H1 (cell line): Measurements from ENCODE around the gene TMEM182. TPM values are rescaled to one million over a fixed set of nuclear protein-coding genes. Genes with fewer than 3 reads are reported as not detected.

Source experiments
- CTCF ChIA-PET: fragments of 300-600 bp; sonication (Branson Sonifier 250); formaldehyde crosslinking; loops from one replicate; lab custom pipeline; 2021; ENCODE audit not compliant: partially characterized antibody; lab: Charles Lee
- POLR2A ChIA-PET: fragments of 300-600 bp; sonication (Branson Sonifier 250); formaldehyde crosslinking; loops from one replicate; lab custom pipeline; 2021; ENCODE audit warnings: inconsistent platforms; ENCODE audit not compliant: partially characterized antibody; lab: Charles Lee
- DNase-seq, 2 experiments: peaks; one replicate each; pipeline versions ENCODE4 v3.0.0 to v3.0.0-alpha.2; 2010 to 2022; ENCODE audit warnings: low spot score in 2 of 2, low read depth in 1 of 2, mixed read lengths in 1 of 2
- FAIRE-seq: peaks from 2 replicates; lab custom pipeline; 2011; peaks lifted over from hg19 to GRCh38; lab: Jason Lieb, UNC
- H2AFZ ChIP-seq: 2 replicates; pipeline ENCODE4 v1.8.1; 2012; ENCODE audit warnings: low read length, inconsistent platforms
- H2AK5ac ChIP-seq: 2 replicates; pipeline ENCODE4 v1.6.1; 2013; ENCODE audit warnings: low read depth, low read length
- H2BK120ac ChIP-seq: replicated peaks from 2 replicates; pipeline ENCODE3; 2013; ENCODE audit warnings: low read depth, low read length, inconsistent platforms
- H2BK12ac ChIP-seq: 2 replicates; pipeline ENCODE4 v1.6.1; 2013; ENCODE audit warnings: low read depth, low read length
- H2BK15ac ChIP-seq: 2 replicates; pipeline ENCODE4 v1.6.1; 2013; ENCODE audit warnings: low read length
- H2BK20ac ChIP-seq: 2 replicates; pipeline ENCODE4 v1.6.1; 2013; ENCODE audit warnings: low read length
- H2BK5ac ChIP-seq: 2 replicates; pipeline ENCODE4 v1.6.1; 2013; ENCODE audit warnings: low read depth, low read length
- H3K14ac ChIP-seq: 2 replicates; pipeline ENCODE4 v1.6.1; 2013; ENCODE audit warnings: inconsistent platforms; ENCODE audit not compliant: insufficient read length
- H3K18ac ChIP-seq: 2 replicates; pipeline ENCODE4 v1.6.1; 2013; ENCODE audit warnings: low read length; ENCODE audit errors: extremely low read depth
- H3K23ac ChIP-seq: 2 replicates; pipeline ENCODE4 v1.6.1; 2013; ENCODE audit warnings: inconsistent platforms; ENCODE audit not compliant: insufficient read length
- H3K23me2 ChIP-seq: 2 replicates; pipeline ENCODE4 v1.6.1; 2013; ENCODE audit warnings: low read depth, low read length
- H3K27ac ChIP-seq: 2 replicates; pipeline ENCODE4 v1.6.1; 2011; ENCODE audit warnings: low read depth, low read length, inconsistent platforms
- H3K27me3 ChIP-seq, 4 experiments: replicated peaks in 1 of 4; 1 replicate in 1 of 4; 2 replicates in 3 of 4; pipeline versions ENCODE4 v1.6.1 to v1.8.1; 2011 to 2013; ENCODE audit warnings: low read length in 3 of 4, mild to moderate bottlenecking in 3 of 4, inconsistent platforms in 2 of 4, mixed read lengths in 2 of 4, moderate library complexity in 1 of 4; ENCODE audit not compliant: control insufficient read depth in 3 of 4, insufficient read depth in 3 of 4; ENCODE audit errors: extremely low read depth in 1 of 4
- H3K36me3 ChIP-seq, 4 experiments: 2 replicates each; pipeline versions ENCODE4 v1.6.1 to v1.8.1; 2011 to 2013; ENCODE audit warnings: mild to moderate bottlenecking in 4 of 4, low read length in 3 of 4, moderate library complexity in 2 of 4, control low read depth in 1 of 4, inconsistent platforms in 1 of 4; ENCODE audit not compliant: insufficient read depth in 4 of 4, control insufficient read depth in 2 of 4
- H3K4ac ChIP-seq: replicated peaks from 2 replicates; pipeline ENCODE3; 2013; ENCODE audit warnings: low read length, low read depth, mixed read lengths, inconsistent platforms; ENCODE audit not compliant: insufficient read length
- H3K4me1 ChIP-seq, 4 experiments: replicated peaks in 1 of 4; 1 replicate in 1 of 4; 2 replicates in 3 of 4; pipeline versions ENCODE4 v1.6.1 to v1.8.1; 2011 to 2013; ENCODE audit warnings: low read length in 3 of 4, inconsistent platforms in 2 of 4, mixed read lengths in 1 of 4; ENCODE audit not compliant: insufficient read depth in 4 of 4, control insufficient read depth in 3 of 4
- H3K4me2 ChIP-seq, 2 experiments: 2 replicates each; pipeline versions ENCODE4 v1.6.1 to v1.8.1; 2011 to 2013; ENCODE audit warnings: low read depth in 2 of 2, low read length in 2 of 2, control low read depth in 1 of 2, inconsistent platforms in 1 of 2, mild to moderate bottlenecking in 1 of 2; ENCODE audit not compliant: insufficient read depth in 1 of 2
- H3K4me3 ChIP-seq, 4 experiments: fragments of 200-600, 300-600 bp in 1 of 4; sonication (generic), shearing (Covaris generic), sonication (Bioruptor Twin) in 1 of 4; 2 replicates each; pipeline versions ENCODE4 v1.5.1 to v1.8.1; 2011 to 2016; ENCODE audit warnings: low read length in 4 of 4, low read depth in 3 of 4, control low read depth in 2 of 4, inconsistent platforms in 2 of 4, mild to moderate bottlenecking in 2 of 4, mixed read lengths in 1 of 4, moderate library complexity in 1 of 4; ENCODE audit not compliant: insufficient read depth in 2 of 4; ENCODE audit errors: extremely low read depth in 1 of 4
- H3K56ac ChIP-seq: replicated peaks from 2 replicates; pipeline ENCODE3; 2013; ENCODE audit warnings: low read depth, mild to moderate bottlenecking, mixed read lengths, low read length, inconsistent platforms; ENCODE audit not compliant: insufficient read length
- H3K79me1 ChIP-seq: 2 replicates; pipeline ENCODE4 v1.6.1; 2013; ENCODE audit warnings: low read depth, low read length, control low read depth
- H3K79me2 ChIP-seq, 2 experiments: 2 replicates each; pipeline versions ENCODE4 v1.6.1 to v1.8.1; 2012 to 2013; ENCODE audit warnings: low read length in 2 of 2, mild to moderate bottlenecking in 2 of 2, inconsistent platforms in 1 of 2; ENCODE audit not compliant: insufficient read depth in 2 of 2, control insufficient read depth in 1 of 2
- H3K9ac ChIP-seq, 4 experiments: replicated peaks in 1 of 4; 1 replicate in 1 of 4; 2 replicates in 3 of 4; pipeline versions ENCODE4 v1.6.1 to v1.8.1; 2011 to 2013; ENCODE audit warnings: low read depth in 3 of 4, low read length in 3 of 4, control low read depth in 2 of 4, mild to moderate bottlenecking in 2 of 4, moderate library complexity in 2 of 4, inconsistent platforms in 1 of 4; ENCODE audit errors: extremely low read depth in 1 of 4
- H3K9me3 ChIP-seq, 2 experiments: 2 replicates each; pipeline versions ENCODE4 v1.6.1 to v1.8.1; 2012 to 2013; ENCODE audit warnings: mild to moderate bottlenecking in 2 of 2, moderate library complexity in 2 of 2, control low read depth in 1 of 2, inconsistent platforms in 1 of 2, low read depth in 1 of 2, low read length in 1 of 2, mixed read lengths in 1 of 2; ENCODE audit not compliant: insufficient read depth in 2 of 2
- H4K20me1 ChIP-seq, 2 experiments: replicated peaks in 1 of 2; 2 replicates each; pipeline versions ENCODE3 to v1.8.1; 2011 to 2013; ENCODE audit warnings: inconsistent platforms in 2 of 2, low read length in 2 of 2, mild to moderate bottlenecking in 1 of 2; ENCODE audit not compliant: insufficient read depth in 2 of 2, control insufficient read depth in 1 of 2
- H4K5ac ChIP-seq: 2 replicates; pipeline ENCODE4 v1.6.1; 2013; ENCODE audit warnings: low read length, low read depth, mixed read lengths, inconsistent platforms; ENCODE audit not compliant: insufficient read length
- H4K8ac ChIP-seq: 2 replicates; pipeline ENCODE4 v1.8.0; 2013; ENCODE audit warnings: mild to moderate bottlenecking, moderate library complexity, low read length, inconsistent platforms; ENCODE audit not compliant: insufficient read depth; ENCODE audit errors: extremely low read depth
- H4K91ac ChIP-seq: replicated peaks from 2 replicates; pipeline ENCODE3; 2013; ENCODE audit warnings: low read length, mixed read lengths, inconsistent platforms; ENCODE audit not compliant: insufficient read length
- MAFK ChIP-seq: IDR thresholded peaks from 2 replicates; pipeline ENCODE4 v1.6.1; 2012; ENCODE audit warnings: low read depth, mild to moderate bottlenecking, improper control_type of control experiment, low read length
- NRF1 ChIP-seq: IDR thresholded peaks from 2 replicates; pipeline ENCODE4 v1.6.1; 2011; ENCODE audit warnings: mild to moderate bottlenecking, low read depth, low read length, improper control_type of control experiment
- TEAD4 ChIP-seq: IDR thresholded peaks from 2 replicates; pipeline ENCODE4 v1.6.1; 2012; ENCODE audit warnings: low read depth, low read length, inconsistent platforms, mixed read lengths
- YY1 ChIP-seq: IDR thresholded peaks from 2 replicates; pipeline ENCODE4 v1.6.1; 2011; ENCODE audit warnings: low read depth, mild to moderate bottlenecking, low read length
- WGBS, 2 experiments: shearing (Covaris generic) in 1 of 2; methylation state at CpG; one replicate each; pipeline versions ENCODE4 v1.1.6 to v1.1.7; 2013 to 2015; ENCODE audit warnings: low lambda C conversion rate in 2 of 2, mixed read lengths in 2 of 2, inconsistent platforms in 1 of 2, low coverage in 1 of 2, missing lambda C conversion rate in 1 of 2; ENCODE audit not compliant: insufficient replicate concordance in 2 of 2, insufficient coverage in 1 of 2, insufficient read length in 1 of 2; ENCODE audit errors: extremely low coverage in 1 of 2, missing lambda C conversion rate in 1 of 2; 5-methylcytosine and 5-hydroxymethylcytosine counted together
- polyA plus RNA-seq, 7 experiments: library from polyadenylated mRNA; depleted of rRNA in 3 of 7; stranded (reverse) in 5 of 7; unstranded in 2 of 7; fragments of >200 nt in 5 of 7; fragments of 200-250 nt in 2 of 7; gene quantifications; 1 replicate in 5 of 7; 2 replicates in 1 of 7; 4 replicates in 1 of 7; pipeline versions ENCODE4 v1.2.1 to v1.2.3, GENCODE V29; 2011 to 2013; ENCODE audit warnings: missing spikeins in 2 of 7, mixed read lengths in 2 of 7
- total RNA-seq: library from RNA; stranded (reverse); fragmentation: NEBNext Ultra II Directional; extraction: Animal tissue kit (Norgen Biotek cat#: 25700); gene quantifications from 2 replicates; pipeline ENCODE4 v1.2.1, GENCODE V29; 2021
- TF ChIP-seq, protein P1 (sequence below), 3 experiments: IDR thresholded peaks; 1 replicate in 2 of 3; 2 replicates in 1 of 3; pipeline versions ENCODE4 v1.5.1 to v1.6.1; 2011; ENCODE audit warnings: low read length in 3 of 3, mild to moderate bottlenecking in 3 of 3, inconsistent platforms in 2 of 3, low read depth in 1 of 3, moderate library complexity in 1 of 3; ENCODE audit not compliant: insufficient read depth in 1 of 3; ENCODE audit errors: control extremely low read depth in 1 of 3

TMEM182 gene
- total and polyA plus RNA-seq, 2 of the 8 experiments (the other 6 are each of a cell fraction or from before 2014, with no cell fraction given) = 3.1 to 4.3 TPM

DNA sequence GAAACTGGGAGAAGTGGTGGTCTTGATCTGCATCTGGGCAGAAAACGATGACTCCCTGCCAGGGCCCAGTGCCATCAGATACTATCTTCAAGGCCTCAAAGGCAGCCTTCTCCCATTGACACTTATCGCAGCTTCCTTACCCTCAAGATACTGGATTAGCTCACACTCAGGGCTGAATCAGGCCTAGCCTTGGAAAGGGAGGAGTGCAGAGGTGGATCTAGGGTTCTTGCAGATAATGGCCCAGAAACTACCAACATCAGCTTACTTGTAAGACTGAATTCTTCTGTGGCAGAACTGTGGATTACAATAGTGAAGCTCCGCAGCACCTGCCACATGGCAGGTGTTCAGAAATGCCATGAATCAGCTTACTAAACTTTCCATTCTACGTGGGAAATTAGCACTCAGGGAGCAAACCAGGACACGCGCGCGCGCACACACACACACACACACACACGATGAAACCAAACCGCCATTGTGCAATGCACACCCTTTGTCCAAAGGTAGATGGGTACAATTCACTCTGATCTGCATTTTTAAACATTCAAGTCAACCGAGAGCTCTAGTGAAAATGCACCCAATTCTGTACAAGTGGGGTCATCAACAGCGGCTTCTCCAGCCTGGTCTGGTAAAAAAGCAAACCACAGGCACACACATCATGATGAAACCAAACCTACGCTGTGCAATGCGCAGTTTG lies 26.3 kb upstream of the TMEM182 start:
- no peaks in the 10 kb centered on the region for H3K27me3 ChIP-seq
- H3K4me3 ChIP-seq = peak overlapping the region; percentile 83 to 98 (median 96)
- H2BK20ac ChIP-seq = no peak overlapping the region
- H3K4me1 ChIP-seq = peaks cover 0 to 9% (median 1%) of the 10 kb centered on the region in 4 experiments; a peak in 4 of 7 replicates
- peaks cover 8 to 42% of the 10 kb centered on the region in 2 experiments for H3K79me2 ChIP-seq
- H3K56ac ChIP-seq = no peak overlapping the region
- H3K18ac ChIP-seq = no peak overlapping the region
- CTCF ChIA-PET = interaction anchor here (0.6 to 2.9 kb wide), 8 partner anchors 9 to 502 kb away, joined by 3 to 30 read pairs (median 3); no protein-coding TSS in a partner anchor
- peak overlapping the region; percentile 82 to 84 for H3K4me2 ChIP-seq
- TF ChIP-seq TEAD4 (no peak), NRF1 (no peak), MAFK (no peak), YY1 (no peak)
- TF ChIP-seq, protein P1, sequence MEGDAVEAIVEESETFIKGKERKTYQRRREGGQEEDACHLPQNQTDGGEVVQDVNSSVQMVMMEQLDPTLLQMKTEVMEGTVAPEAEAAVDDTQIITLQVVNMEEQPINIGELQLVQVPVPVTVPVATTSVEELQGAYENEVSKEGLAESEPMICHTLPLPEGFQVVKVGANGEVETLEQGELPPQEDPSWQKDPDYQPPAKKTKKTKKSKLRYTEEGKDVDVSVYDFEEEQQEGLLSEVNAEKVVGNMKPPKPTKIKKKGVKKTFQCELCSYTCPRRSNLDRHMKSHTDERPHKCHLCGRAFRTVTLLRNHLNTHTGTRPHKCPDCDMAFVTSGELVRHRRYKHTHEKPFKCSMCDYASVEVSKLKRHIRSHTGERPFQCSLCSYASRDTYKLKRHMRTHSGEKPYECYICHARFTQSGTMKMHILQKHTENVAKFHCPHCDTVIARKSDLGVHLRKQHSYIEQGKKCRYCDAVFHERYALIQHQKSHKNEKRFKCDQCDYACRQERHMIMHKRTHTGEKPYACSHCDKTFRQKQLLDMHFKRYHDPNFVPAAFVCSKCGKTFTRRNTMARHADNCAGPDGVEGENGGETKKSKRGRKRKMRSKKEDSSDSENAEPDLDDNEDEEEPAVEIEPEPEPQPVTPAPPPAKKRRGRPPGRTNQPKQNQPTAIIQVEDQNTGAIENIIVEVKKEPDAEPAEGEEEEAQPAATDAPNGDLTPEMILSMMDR (IDR thresholded peaks at IDR 0.05; ENCODE audit: control extremely low read depth in 1 of 3, insufficient read depth in 1 of 3, low read depth in 1 of 3, low read length in 3 of 3) = no peak
- TF ChIP-seq, all 59 proteins: peak for 0
- no peaks in the 10 kb centered on the region for H4K20me1 ChIP-seq
- H2BK120ac ChIP-seq = no peak overlapping the region
- H3K23me2 ChIP-seq = peaks cover 14% of the 10 kb centered on the region
- H3K36me3 ChIP-seq = peaks cover 0 to 12% (median 5%) of the 10 kb centered on the region in 4 experiments; a peak in 5 of 8 replicates
- H3K9ac ChIP-seq = peak overlapping the region in 3 of 4 experiments; percentile 58 to 67 (median 64); a peak in 4 of 7 replicates
- no peak overlapping the region; the same call in 1 of the 2 replicates for H2BK15ac ChIP-seq
- no peak for DNase-seq
- H3K14ac ChIP-seq = no peak overlapping the region
- H3K4ac ChIP-seq = no peak overlapping the region
- H3K27ac ChIP-seq = no peak overlapping the region
- peaks cover 6% of the 10 kb centered on the region for H3K79me1 ChIP-seq
- H2AFZ ChIP-seq = no peak overlapping the region
- peak overlapping the region; percentile 53; the same call in 1 of the 2 replicates for H2AK5ac ChIP-seq
- no peak overlapping the region for H4K91ac ChIP-seq
- POLR2A ChIA-PET = interaction anchor here (1.1 to 1.5 kb wide), 3 partner anchors 11 to 24 kb away, joined by 3 read pairs; no protein-coding TSS in a partner anchor
- H3K9me3 ChIP-seq = no peaks in the 10 kb centered on the region
- H2BK5ac ChIP-seq = no peak overlapping the region
- no peak overlapping the region for H4K5ac ChIP-seq
- no peak overlapping the region for H3K23ac ChIP-seq
- 51% methylated on average over 15 of the region's 15 CpGs; no CpG with 5 or more reads in 1 of the 2 experiments for WGBS, 2 experiments
- FAIRE-seq = no peak
- H4K8ac ChIP-seq = no peak overlapping the region
- no peak overlapping the region for H2BK12ac ChIP-seq
